ENCODE measurements around the gene TSNAXIP1.

GRCh38 chr16:67873435-67874370 lies 67.0 kb downstream of the TSNAXIP1 start:
- TF ChIP-seq CTCF (conservative IDR thresholded peaks at IDR 0.05 in 1 of 2, IDR thresholded peaks at IDR 0.05 in 1 of 2; ENCODE audit: extremely low read depth in 1 of 2, insufficient read depth in 1 of 2, low read depth in 1 of 2, low read length in 2 of 2) (no peak), EZH2 (IDR thresholded peaks at IDR 0.05; ENCODE audit: borderline replicate concordance, low read length) (no peak)

All from mammary epithelial cell (primary cell).